Skin epidermis (tissue), 12 donors: ENCODE data around the gene CERS6.

Experiments used
- H3K27ac ChIP-seq, 21 experiments: fragments of 200-600 bp; sonication (generic) in 11 of 21; one replicate each; pipeline ENCODE4 v1.5.0; 2020; ENCODE audit warnings: mild to moderate bottlenecking in 3 of 21, inconsistent platforms in 2 of 21, moderate library complexity in 2 of 21
- H3K4me3 ChIP-seq, 7 experiments: fragments of 200-600 bp; sonication (generic) in 2 of 7; one replicate each; pipeline ENCODE4 v1.5.0; 2020; ENCODE audit warnings: inconsistent platforms in 2 of 7, mild to moderate bottlenecking in 2 of 7, moderate library complexity in 1 of 7

Gene CERS6

GRCh38 chr2:168706806-168707205, 250.7 kb downstream of the CERS6 start:
- H3K27ac ChIP-seq: no peak overlapping the region
- H3K4me3 ChIP-seq: no peak overlapping the region

- H3K27ac ChIP-seq: no peak overlapping the region
- no peak overlapping the region for H3K4me3 ChIP-seq
These were observed 252.0 kb downstream of the CERS6 start for GRCh38 chr2:168708080-168708479.

GRCh38 chr2:168710754-168711467, 254.8 kb downstream of the CERS6 start:
- Histone ChIP-seq H3K4me3 (no peak overlapping the region), H3K27ac (no peak overlapping the region)

DNA sequence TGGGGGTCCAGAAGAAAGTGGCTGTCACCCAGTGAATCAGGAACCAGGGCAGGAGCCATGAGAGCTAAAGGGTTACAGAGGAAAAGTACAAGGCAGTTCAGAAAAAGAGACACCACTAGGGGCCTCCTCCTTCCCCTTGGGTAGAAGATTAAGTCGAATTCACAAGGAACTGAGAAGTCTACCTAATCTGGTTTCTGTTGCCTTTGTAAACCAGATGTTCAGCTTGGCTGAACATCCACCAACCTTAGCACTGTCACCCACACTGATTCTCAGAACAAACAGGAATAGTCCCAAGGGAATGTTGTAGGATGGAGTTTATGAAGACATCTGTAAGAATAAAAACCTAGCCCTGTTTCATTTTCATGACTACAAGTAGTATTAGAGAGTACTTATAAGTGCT, 256.0 kb downstream of the CERS6 start:
- no peak overlapping the region for H3K4me3 ChIP-seq
- no peak overlapping the region for H3K27ac ChIP-seq

GRCh38 chr2:168713325-168713724, 257.3 kb downstream of the CERS6 start:
- Histone ChIP-seq H3K27ac (no peak overlapping the region), H3K4me3 (no peak overlapping the region)

DNA sequence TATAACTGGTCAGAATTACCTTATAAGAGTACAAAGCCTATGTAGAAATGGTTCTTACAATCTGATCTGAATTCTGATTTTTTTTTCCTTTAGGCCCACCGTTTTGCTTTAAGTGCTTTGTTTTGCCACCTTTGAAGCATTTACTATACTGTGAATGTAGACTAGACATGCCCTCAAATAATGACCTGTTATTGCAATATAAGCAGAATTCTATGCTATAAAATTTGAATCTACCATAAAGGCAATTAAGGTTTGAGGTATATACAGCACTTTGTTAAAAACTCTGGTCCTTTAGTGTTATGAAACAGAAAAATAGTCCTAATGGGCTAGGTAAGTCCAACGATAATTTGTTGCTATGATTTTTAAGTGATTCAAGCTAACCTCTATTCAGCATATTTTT, 259.8 kb downstream of the CERS6 start:
- Histone ChIP-seq H3K4me3 (no peak overlapping the region), H3K27ac (no peak overlapping the region)

DNA sequence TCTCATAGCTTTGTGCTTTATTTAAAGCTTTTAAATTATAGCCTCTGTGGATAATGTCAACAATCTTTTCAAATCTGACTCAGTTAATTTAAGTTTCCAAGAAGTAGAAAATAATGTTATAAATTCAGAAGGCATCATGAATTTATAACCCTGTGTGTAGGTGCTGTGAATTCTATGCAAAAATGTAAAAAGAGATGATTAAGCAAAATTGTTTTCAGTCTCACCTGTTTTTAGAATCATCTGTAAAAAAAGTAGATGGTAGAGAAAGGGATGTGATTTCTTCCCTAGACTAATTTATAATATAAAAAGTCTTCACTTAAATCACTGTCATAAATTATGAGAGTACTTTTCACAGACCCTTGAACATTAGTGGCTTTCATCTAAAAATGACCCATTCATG, 260.8 kb downstream of the CERS6 start:
- no peak overlapping the region for H3K4me3 ChIP-seq

GRCh38 chr2:168717790-168718502, 261.9 kb downstream of the CERS6 start:
- Histone ChIP-seq H3K4me3 (no peak overlapping the region), H3K27ac (no peak overlapping the region)

More for the DNA sequence above, 260.8 kb downstream of the CERS6 start:
- H3K27ac ChIP-seq: no peak overlapping the region

DNA sequence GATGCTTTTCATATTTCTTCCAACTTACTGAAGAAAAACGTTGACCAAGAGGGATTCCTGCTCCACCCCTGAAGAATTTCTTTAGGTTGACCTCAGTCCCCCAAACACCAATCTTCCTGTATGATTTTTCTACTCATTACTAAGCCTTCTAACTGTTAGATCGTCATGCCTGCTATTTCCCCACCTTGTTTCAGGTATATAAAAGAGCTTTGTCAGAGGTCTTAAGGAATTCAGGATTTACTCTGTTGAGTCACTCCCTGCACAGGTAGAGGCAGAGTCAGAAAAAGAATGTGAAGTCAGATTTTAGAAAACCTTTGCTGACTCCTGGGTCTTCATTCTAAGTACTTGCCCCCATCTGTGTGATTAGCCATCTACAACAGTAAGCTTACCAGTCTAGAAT, 262.6 kb downstream of the CERS6 start:
- H3K27ac ChIP-seq: no peak overlapping the region
- no peak overlapping the region for H3K4me3 ChIP-seq

- H3K4me3 ChIP-seq: no peak overlapping the region
- H3K27ac ChIP-seq: no peak overlapping the region
These were observed 263.4 kb downstream of the CERS6 start for GRCh38 chr2:168719446-168719845.

DNA sequence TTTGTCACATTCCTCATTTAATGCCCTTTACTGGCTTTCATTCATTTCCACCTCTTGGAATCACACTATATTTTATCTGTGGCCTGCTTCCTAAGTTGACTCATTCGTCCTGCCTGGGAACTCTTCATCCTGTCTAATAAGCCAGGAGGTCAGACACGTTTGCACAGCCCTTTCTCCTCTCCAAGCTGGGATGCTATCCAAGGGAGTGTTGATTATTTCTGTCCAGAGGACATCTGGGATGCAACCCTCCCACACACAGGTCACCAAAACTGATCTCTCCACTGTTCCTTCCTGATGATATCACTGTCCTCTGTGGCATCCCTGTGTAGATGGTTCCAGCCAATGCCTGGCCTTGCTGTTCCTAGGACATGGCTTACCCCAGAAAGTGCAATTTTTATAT, 266.5 kb downstream of the CERS6 start:
- H3K4me3 ChIP-seq: no peak overlapping the region
- no peak overlapping the region for H3K27ac ChIP-seq

DNA sequence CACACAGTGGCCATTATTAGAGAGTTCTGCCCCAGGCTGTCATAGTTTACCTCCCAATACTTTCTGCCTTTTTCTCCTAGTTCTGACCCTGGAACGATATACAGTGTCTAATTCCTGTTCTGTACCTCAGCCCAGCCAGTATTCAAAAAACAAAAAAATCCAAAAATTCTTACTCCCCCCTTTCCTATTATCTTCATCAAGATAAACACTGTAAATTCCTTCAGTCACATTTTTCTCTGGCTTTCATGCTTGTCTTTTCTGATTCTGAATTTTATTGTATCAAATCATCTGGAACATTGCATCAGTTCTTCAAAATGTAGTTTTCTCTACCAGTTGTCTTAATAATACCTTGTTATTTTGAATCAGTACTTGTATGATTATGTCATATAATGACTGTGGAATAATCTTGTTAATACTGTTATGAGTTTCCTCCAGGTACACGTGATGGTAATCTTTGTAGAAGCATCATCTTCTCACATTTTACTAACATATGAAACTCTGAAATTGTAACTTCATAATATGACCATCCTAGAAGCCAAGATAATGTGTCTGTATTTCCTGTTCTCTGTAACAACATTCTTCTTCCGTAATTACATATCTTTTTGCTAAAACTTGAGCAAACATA, 267.3 kb downstream of the CERS6 start:
- Histone ChIP-seq H3K27ac (no peak overlapping the region), H3K4me3 (no peak overlapping the region)

DNA sequence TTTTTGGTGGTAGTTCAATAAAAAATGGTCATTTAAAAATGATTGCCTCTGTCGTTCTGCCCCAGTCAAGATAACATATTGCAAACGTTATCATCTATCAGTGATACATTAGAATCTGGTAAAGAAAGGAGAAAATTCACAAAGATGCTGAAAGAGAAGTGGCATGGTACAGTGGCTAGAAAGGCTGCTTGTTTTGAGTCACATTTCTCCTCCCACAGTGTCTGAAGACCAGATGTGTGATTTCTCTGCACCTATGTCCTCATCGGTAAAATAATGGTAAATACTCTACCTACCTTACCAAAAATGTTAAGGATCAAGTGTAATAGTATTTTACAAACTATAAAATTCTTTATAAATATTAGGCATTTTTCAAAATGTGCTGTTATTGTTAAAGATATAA, 270.3 kb downstream of the CERS6 start:
- no peak overlapping the region for H3K27ac ChIP-seq
- H3K4me3 ChIP-seq: no peak overlapping the region

DNA sequence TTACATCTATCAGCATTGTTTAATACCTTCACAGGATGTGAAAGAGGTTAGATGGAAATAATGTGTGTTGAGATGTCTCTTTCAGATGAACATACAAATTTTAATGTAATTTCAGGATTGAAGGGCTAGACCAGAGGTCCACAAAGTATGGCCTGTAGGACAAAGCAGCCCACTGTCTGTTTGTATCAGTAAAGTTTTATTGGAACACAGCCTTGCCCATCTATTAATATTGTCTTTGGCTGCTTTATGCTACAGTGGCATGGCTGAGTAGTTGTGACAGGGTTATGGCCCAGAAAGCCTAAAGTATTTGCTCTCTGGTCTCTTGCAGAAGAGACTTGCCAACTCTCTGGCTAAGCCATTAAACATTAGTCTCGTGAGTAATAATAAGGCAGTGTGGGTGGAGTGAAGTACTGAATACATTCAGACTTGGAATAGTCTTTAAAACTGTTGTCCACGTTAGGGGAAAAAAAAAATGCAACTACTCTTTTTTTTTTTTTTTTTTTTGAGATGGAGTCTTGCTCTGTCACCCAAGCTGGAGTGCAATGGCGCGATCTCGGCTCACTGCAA, 271.9 kb downstream of the CERS6 start:
- Histone ChIP-seq H3K4me3 (no peak overlapping the region), H3K27ac (no peak overlapping the region)

- Histone ChIP-seq H3K27ac (no peak overlapping the region), H3K4me3 (no peak overlapping the region)
These were observed 273.4 kb downstream of the CERS6 start for GRCh38 chr2:168729455-168729854.

- no peak overlapping the region for H3K27ac ChIP-seq
These were observed 274.3 kb downstream of the CERS6 start for GRCh38 chr2:168730344-168730743.

DNA sequence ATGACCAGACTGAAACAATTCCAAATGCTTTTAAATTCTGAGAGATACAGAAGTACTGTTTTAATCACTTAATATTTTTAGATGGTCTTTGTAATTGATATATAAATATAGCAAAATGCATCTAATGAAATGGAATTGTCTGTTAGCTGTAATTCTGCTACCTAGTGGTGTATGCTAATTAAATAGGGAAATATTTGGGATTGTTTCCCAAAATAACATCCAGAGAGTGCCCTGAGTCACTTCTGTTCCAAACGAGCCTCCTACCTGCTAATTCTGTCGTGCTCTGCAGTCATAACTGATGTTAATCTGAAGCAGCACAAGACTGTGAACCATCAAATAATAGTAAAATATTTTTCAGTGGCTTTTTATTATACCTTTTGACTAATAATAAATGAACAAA, 274.9 kb downstream of the CERS6 start:
- H3K4me3 ChIP-seq: no peak overlapping the region
- no peak overlapping the region for H3K27ac ChIP-seq

More at GRCh38 chr2:168730344-168730743, 274.3 kb downstream of the CERS6 start:
- no peak overlapping the region for H3K4me3 ChIP-seq

DNA sequence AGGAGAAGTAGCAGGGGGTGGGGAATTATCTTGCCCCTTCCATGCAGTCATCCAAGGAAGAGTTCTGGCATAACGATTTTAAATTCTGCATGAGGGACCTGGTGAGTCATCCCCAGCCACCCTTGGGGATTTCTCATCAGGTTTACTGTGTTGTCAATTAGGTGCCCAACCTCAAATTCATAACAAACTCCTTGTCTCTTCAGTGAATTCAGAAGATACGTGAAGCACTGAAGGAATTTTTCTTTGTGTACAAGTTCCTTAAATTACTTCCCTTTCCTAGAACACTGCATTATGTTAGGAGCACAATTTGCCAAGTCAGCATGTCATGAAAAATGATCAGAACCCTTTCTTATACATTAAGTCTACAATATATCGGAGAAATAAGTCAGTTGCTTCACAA, 275.5 kb downstream of the CERS6 start:
- no peak overlapping the region for H3K27ac ChIP-seq

GRCh38 chr2:168732100-168732499, 276.0 kb downstream of the CERS6 start:
- no peak overlapping the region for H3K4me3 ChIP-seq
- no peak overlapping the region for H3K27ac ChIP-seq

More for the DNA sequence above, 275.5 kb downstream of the CERS6 start:
- H3K4me3 ChIP-seq: no peak overlapping the region

- no peak overlapping the region for H3K27ac ChIP-seq
- H3K4me3 ChIP-seq: no peak overlapping the region
These were observed 276.4 kb downstream of the CERS6 start for GRCh38 chr2:168732506-168732905.
